Heart left ventricle (tissue), 13 donors: ENCODE data around the gene GNB2.

Experiments used
- CTCF ChIP-seq, 12 donors: fragments of 200-600 bp; sonication (generic) in 4 of 12; IDR thresholded peaks; one replicate each; pipeline versions ENCODE4 v1.5.0 to v1.8.0; 2018 to 2022; ENCODE audit warnings: antibody characterized with exemption in 12 of 12, mild to moderate bottlenecking in 5 of 12
- POLR2A ChIP-seq, 2 donors: fragments of 450-650 bp; IDR thresholded peaks; one replicate each; pipeline ENCODE4 v1.6.1; 2017; ENCODE audit warnings: antibody characterized with exemption in 2 of 2, mild to moderate bottlenecking in 2 of 2, moderate library complexity in 2 of 2
- donor health status: ischemic (EF 13 %, LVEDD 7.1; RV severe dilation, severe dysfunction).
- donor health status: DM: no; HTN: yes; CAD: no.
- donor health status: DM: no; HTN: no; CAD: no.
- donor health status: ischemic (EF 25% LVEDD 6.9; RV normal size, moderate dysfunction).
- donor health status: ischemic (EF 25% LVEDD 5.7; RV mildly dilated, moderate dysfunction).
- donor health status: ischemic (EF 35%, LVEDD 5.7; RV mildly dilated, moderate dysfunction).
- donor health status: nonischemic (EF 11% LVEDD 7.7; RV severe dilation, severe dysfunction).
- donor health status: DM: yes; HTN: yes; CAD: no.
- donor health status: PGD.
- donor health status: ischemic (EF 29% LVEDD 5.4; RV normal size, mild dysfunction).
- donor health status: nonischemic (EF 23%, LVEDD 6.1; RV moderate dilation, normal function).

GRCh38 chr7:100705753-100706671 is 32.5 kb downstream of the GNB2 start, which contains the start of gene POP7:
- TF ChIP-seq CTCF (IDR thresholded peaks at IDR 0.05): no peak
- peak in 1 of 2 donors; percentile 71 for TF ChIP-seq POLR2A (IDR thresholded peaks at IDR 0.05)
